HL-60 (cell line): ENCODE data around the gene TOP3B.

ENCODE experiments used
- DNase-seq, 2 experiments: peaks; one replicate each; pipeline ENCODE4 v3.0.0-alpha.2; 2010 to 2020; ENCODE audit warnings: low read depth in 1 of 2, low spot score in 1 of 2
- H3K27ac ChIP-seq: fragments of 250-450 bp; sonication (Bioruptor Pico); replicated peaks from 2 replicates; pipeline ENCODE4 v1.5.1; 2020; ENCODE audit warnings: mild to moderate bottlenecking, moderate library complexity
- H3K27me3 ChIP-seq: fragments of 250-450 bp; sonication (Bioruptor Pico); 2 replicates; pipeline ENCODE4 v1.5.1; 2021; ENCODE audit warnings: mild to moderate bottlenecking, moderate library complexity; ENCODE audit not compliant: insufficient read depth, poor library complexity, severe bottlenecking
- H3K4me3 ChIP-seq: replicated peaks from 2 replicates; pipeline ENCODE4 v1.5.1; 2011; ENCODE audit warnings: mild to moderate bottlenecking, control low read depth, low read length; ENCODE audit not compliant: insufficient read depth
- GABPA ChIP-seq: IDR thresholded peaks from 2 replicates; pipeline ENCODE4 v1.6.1; 2012; ENCODE audit warnings: low read depth
- POLR2AphosphoS5 ChIP-seq: IDR thresholded peaks from 2 replicates; pipeline ENCODE4 v1.6.1; 2012; ENCODE audit warnings: low read depth
- SPI1 ChIP-seq: IDR thresholded peaks from 2 replicates; pipeline ENCODE4 v1.6.1; 2012; ENCODE audit warnings: low read depth, mild to moderate bottlenecking, borderline replicate concordance
- TF ChIP-seq, protein P1 (sequence below): IDR thresholded peaks from one replicate; pipeline ENCODE4 v1.5.1; 2011; ENCODE audit warnings: low read length, control low read depth, inconsistent platforms; ENCODE audit not compliant: insufficient read depth
- TF ChIP-seq, protein P2 (sequence below): IDR thresholded peaks from 2 replicates; pipeline ENCODE4 v1.6.1; 2012; ENCODE audit warnings: low read depth; ENCODE audit not compliant: insufficient replicate concordance

Gene TOP3B

GRCh38 chr22:21991774-21992173, 9.2 kb upstream of the TOP3B start:
- Histone ChIP-seq H3K27ac (no peak overlapping the region), H3K27me3 (no peaks in the 10 kb centered on the region), H3K4me3 (no peak overlapping the region)
- TF ChIP-seq, protein P1, sequence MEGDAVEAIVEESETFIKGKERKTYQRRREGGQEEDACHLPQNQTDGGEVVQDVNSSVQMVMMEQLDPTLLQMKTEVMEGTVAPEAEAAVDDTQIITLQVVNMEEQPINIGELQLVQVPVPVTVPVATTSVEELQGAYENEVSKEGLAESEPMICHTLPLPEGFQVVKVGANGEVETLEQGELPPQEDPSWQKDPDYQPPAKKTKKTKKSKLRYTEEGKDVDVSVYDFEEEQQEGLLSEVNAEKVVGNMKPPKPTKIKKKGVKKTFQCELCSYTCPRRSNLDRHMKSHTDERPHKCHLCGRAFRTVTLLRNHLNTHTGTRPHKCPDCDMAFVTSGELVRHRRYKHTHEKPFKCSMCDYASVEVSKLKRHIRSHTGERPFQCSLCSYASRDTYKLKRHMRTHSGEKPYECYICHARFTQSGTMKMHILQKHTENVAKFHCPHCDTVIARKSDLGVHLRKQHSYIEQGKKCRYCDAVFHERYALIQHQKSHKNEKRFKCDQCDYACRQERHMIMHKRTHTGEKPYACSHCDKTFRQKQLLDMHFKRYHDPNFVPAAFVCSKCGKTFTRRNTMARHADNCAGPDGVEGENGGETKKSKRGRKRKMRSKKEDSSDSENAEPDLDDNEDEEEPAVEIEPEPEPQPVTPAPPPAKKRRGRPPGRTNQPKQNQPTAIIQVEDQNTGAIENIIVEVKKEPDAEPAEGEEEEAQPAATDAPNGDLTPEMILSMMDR = no peak
- TF ChIP-seq GABPA (no peak), POLR2AphosphoS5 (no peak), SPI1 (no peak)
- TF ChIP-seq, protein P2, sequence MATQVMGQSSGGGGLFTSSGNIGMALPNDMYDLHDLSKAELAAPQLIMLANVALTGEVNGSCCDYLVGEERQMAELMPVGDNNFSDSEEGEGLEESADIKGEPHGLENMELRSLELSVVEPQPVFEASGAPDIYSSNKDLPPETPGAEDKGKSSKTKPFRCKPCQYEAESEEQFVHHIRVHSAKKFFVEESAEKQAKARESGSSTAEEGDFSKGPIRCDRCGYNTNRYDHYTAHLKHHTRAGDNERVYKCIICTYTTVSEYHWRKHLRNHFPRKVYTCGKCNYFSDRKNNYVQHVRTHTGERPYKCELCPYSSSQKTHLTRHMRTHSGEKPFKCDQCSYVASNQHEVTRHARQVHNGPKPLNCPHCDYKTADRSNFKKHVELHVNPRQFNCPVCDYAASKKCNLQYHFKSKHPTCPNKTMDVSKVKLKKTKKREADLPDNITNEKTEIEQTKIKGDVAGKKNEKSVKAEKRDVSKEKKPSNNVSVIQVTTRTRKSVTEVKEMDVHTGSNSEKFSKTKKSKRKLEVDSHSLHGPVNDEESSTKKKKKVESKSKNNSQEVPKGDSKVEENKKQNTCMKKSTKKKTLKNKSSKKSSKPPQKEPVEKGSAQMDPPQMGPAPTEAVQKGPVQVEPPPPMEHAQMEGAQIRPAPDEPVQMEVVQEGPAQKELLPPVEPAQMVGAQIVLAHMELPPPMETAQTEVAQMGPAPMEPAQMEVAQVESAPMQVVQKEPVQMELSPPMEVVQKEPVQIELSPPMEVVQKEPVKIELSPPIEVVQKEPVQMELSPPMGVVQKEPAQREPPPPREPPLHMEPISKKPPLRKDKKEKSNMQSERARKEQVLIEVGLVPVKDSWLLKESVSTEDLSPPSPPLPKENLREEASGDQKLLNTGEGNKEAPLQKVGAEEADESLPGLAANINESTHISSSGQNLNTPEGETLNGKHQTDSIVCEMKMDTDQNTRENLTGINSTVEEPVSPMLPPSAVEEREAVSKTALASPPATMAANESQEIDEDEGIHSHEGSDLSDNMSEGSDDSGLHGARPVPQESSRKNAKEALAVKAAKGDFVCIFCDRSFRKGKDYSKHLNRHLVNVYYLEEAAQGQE = no peak
- no peak for DNase-seq

DNA sequence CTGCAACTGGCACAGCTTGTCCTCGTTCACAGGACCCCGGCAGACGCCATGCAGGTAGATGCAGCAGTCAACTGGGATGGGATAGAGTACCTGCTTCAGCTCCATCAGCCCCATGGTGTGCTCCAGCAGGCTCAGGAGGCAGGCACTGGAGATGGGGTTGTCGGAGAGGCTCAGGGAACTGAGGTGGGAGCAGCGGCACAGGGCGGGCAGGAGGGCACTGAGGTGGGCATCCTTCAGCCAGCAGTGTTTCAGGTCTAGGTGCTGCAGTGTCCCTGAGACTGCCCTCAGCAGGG, 8.7 kb upstream of the TOP3B start:
- no peak overlapping the region for H3K27ac ChIP-seq
- DNase-seq = no peak
- no peaks in the 10 kb centered on the region for H3K27me3 ChIP-seq
- no peak for TF ChIP-seq POLR2AphosphoS5
- TF ChIP-seq, protein P1 = no peak
- TF ChIP-seq, protein P2 = no peak
- no peak for TF ChIP-seq GABPA
- no peak for TF ChIP-seq SPI1
- no peak overlapping the region for H3K4me3 ChIP-seq

GRCh38 chr22:21990445-21991303, 8.1 kb upstream of the TOP3B start:
- TF ChIP-seq SPI1 (no peak), POLR2AphosphoS5 (no peak), GABPA (no peak)
- TF ChIP-seq, protein P1 = no peak
- TF ChIP-seq, protein P2 = no peak
- Histone ChIP-seq H3K4me3 (no peak overlapping the region), H3K27me3 (no peaks in the 10 kb centered on the region), H3K27ac (no peak overlapping the region)
- no peak for DNase-seq
